ENCODE measurements around the gene IFT74.

IFT74 gene

DNA sequence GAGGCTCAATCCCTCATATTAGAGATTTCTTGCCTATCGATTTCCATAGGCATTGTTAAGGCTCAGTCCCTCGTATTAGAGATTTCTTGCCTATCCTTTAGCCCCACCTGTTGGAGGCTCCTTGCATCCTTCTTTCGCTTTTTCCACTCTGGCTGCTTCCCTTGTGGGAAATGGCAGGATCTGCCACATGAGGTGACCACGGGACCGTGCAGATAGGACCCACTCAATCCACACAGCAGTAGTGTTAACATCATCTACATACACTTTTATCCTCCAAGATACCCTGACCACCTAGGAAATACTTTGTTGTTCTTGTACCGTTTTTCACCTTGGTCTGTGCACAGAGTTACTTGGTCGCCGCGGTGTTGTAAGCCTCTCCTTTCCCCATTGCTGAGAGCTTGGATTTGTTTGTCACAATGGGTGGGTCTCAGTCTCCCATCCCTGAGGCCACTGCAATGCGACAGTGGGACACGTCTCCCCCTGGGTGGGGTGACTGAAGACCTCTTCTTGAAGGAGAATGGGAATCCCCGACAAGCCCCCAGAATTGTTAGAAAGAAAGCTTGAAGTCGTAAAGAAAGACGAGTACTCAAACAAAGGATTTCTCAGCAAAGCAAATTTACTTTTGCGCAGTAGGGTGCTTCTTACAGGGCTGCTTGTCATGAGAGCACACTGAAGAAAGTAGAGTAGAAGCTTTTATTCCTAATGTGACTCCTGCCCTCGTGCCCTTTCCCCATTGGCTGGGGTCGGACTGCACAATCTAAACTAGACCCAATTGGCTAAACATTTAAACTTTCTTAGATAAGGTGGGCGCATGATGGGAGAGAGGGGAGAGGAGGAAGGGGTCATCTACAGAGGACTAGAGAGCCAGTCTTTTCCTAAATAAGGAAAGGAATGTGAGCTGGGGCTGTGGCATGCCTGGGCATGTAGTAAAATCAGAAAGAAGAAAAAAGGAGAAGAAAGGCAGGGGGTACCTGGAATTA lies 19.8 kb downstream of the IFT74 start:
- Histone ChIP-seq H3K4me2 (ENCODE audit: low read length) (no peak overlapping the region), H3K36me3 (ENCODE audit: control insufficient read depth, insufficient read depth, low read length) (no peaks in the 10 kb centered on the region), H2AFZ (no peak overlapping the region), H3K4me3 (ENCODE audit: low read depth, low read length) (no peak overlapping the region), H3K27ac (no peak overlapping the region), H3K27me3 (ENCODE audit: control insufficient read depth, insufficient read depth, low read length) (no peaks in the 10 kb centered on the region), H3K9ac (no peak overlapping the region), H3K4me1 (no peaks in the 10 kb centered on the region), H3K79me2 (peaks cover 4% of the 10 kb centered on the region), H3K9me3 (ENCODE audit: control insufficient read depth, low read length) (no peaks in the 10 kb centered on the region)
- TF ChIP-seq, protein P1, sequence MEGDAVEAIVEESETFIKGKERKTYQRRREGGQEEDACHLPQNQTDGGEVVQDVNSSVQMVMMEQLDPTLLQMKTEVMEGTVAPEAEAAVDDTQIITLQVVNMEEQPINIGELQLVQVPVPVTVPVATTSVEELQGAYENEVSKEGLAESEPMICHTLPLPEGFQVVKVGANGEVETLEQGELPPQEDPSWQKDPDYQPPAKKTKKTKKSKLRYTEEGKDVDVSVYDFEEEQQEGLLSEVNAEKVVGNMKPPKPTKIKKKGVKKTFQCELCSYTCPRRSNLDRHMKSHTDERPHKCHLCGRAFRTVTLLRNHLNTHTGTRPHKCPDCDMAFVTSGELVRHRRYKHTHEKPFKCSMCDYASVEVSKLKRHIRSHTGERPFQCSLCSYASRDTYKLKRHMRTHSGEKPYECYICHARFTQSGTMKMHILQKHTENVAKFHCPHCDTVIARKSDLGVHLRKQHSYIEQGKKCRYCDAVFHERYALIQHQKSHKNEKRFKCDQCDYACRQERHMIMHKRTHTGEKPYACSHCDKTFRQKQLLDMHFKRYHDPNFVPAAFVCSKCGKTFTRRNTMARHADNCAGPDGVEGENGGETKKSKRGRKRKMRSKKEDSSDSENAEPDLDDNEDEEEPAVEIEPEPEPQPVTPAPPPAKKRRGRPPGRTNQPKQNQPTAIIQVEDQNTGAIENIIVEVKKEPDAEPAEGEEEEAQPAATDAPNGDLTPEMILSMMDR (IDR thresholded peaks at IDR 0.05), result no peak

DNA sequence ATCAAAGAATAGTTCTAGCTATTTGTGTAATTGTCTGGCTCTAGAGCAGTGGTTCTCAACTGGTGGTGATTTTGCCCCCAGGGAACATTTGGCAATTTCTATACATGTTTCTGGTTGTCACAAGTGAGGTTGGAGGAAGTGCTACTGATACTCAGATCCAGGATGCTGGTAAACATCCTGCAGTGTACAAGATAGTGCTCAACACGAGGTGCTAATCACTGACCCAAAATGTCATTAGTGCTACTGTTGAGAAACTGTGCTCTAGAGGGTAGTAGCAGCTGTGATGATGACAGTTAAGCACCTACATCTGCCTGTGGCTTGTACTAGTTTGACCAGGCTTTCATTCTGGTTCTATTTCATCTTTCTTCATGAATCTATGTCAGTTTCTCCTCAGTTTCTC lies 27.1 kb downstream of the IFT74 start:
- H3K27me3 ChIP-seq (ENCODE audit: control insufficient read depth, insufficient read depth, low read length), result no peaks in the 10 kb centered on the region
- no peak overlapping the region for H3K4me3 ChIP-seq (ENCODE audit: low read depth, low read length)
- no peaks in the 10 kb centered on the region for H3K79me2 ChIP-seq
- H3K27ac ChIP-seq, result no peak overlapping the region
- no peaks in the 10 kb centered on the region for H3K4me1 ChIP-seq
- H3K9me3 ChIP-seq (ENCODE audit: control insufficient read depth, low read length), result no peaks in the 10 kb centered on the region
- no peak overlapping the region for H3K4me2 ChIP-seq (ENCODE audit: low read length)
- TF ChIP-seq, protein P1 (IDR thresholded peaks at IDR 0.05), result no peak
- H2AFZ ChIP-seq, result no peak overlapping the region
- H3K9ac ChIP-seq, result no peak overlapping the region
- H3K36me3 ChIP-seq (ENCODE audit: control insufficient read depth, insufficient read depth, low read length), result no peaks in the 10 kb centered on the region

DNA sequence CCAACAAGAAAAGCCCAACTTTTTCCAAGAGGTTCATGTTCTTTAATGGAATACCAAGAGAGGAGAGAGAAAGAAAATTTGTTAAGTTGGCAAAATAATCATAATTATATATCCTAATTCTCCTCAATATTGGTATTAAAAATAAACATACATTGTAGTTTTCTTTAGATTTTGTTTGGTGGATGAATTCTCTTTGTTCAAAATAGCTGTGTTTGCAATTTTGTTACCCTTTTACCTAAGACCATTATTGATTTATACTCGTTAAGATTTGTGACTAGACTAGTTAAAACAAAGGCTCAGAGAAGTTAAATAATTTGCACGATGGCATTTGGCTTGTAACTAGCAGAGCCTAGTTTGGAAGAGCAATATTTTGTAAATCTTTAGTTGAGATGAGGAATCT lies 39.6 kb downstream of the IFT74 start:
- Histone ChIP-seq H3K79me2 (no peaks in the 10 kb centered on the region), H2AFZ (no peak overlapping the region), H3K4me3 (ENCODE audit: low read depth, low read length) (no peak overlapping the region), H3K9me3 (ENCODE audit: control insufficient read depth, low read length) (no peaks in the 10 kb centered on the region), H3K27ac (no peak overlapping the region), H3K4me1 (no peaks in the 10 kb centered on the region), H3K27me3 (ENCODE audit: control insufficient read depth, insufficient read depth, low read length) (no peaks in the 10 kb centered on the region), H3K36me3 (ENCODE audit: control insufficient read depth, insufficient read depth, low read length) (no peaks in the 10 kb centered on the region), H3K9ac (no peak overlapping the region), H3K4me2 (ENCODE audit: low read length) (no peak overlapping the region)
- TF ChIP-seq, protein P1 (IDR thresholded peaks at IDR 0.05), result no peak

DNA sequence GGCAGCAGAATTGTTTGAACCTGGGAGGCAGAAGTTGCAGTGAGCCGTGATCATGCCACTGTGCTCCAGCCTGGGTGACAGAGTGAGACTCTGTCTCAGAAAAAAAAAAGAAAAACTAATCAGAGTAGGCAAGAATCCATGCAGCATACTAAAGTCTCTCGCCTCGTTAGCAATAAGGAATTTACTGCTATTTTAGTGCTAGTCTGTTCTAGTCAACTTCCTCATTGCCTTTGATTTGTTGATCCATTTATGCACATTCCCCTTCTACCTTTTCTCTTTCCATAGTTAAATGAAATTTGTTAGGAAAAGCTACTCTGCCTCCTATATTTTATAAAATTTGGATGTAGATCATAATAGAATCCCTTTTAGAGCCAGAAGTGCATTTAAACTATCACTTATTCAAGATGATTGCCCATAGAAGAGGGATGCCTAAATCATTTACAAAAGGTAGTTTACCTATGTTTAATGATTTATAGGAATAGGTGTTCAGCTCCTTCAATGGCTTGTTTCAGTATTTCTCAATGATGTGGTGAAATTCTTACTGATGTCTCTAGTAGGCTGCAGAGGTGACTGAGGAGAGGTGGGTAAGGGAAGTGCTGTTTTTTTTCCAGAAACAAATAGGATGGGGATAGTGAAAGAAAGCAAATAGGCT lies 47.3 kb downstream of the IFT74 start:
- Histone ChIP-seq H3K27me3 (ENCODE audit: control insufficient read depth, insufficient read depth, low read length) (no peaks in the 10 kb centered on the region), H2AFZ (no peak overlapping the region), H3K9me3 (ENCODE audit: control insufficient read depth, low read length) (no peaks in the 10 kb centered on the region), H3K9ac (no peak overlapping the region), H3K36me3 (ENCODE audit: control insufficient read depth, insufficient read depth, low read length) (no peaks in the 10 kb centered on the region), H3K4me2 (ENCODE audit: low read length) (no peak overlapping the region), H3K4me1 (no peaks in the 10 kb centered on the region), H3K27ac (no peak overlapping the region), H3K79me2 (no peaks in the 10 kb centered on the region), H3K4me3 (ENCODE audit: low read depth, low read length) (no peak overlapping the region)
- TF ChIP-seq, protein P1 (IDR thresholded peaks at IDR 0.05), result no peak
